ENCODE measurements around the gene CNTN4.
A peak's percentile ranks its signal among the peaks of the same experiment; 100 is the strongest.

Gene CNTN4

DNA sequence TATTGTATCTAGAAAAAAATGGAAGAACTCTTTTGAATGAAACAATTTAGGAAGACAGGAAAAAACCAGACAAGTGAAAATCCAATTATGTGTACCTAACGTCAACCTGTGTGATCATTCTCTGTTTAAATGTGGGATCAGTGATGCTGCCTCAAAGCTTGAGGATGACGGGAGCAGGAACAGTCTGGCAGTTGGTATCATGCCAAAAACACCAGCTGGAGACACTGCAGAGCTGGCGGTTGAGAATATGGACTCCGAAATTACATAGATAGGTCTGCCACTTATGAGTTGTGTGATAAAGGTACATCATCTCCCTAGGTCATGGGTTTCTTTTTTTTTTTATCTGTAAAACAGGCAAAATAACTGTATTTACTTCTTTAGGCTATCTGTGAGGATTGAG lies 480.5 kb downstream of the CNTN4 start:
- Histone ChIP-seq H3K27ac (no peak overlapping the region), H3K4me3 (no peak overlapping the region), H3K9ac (ENCODE audit: insufficient read length) (no peak overlapping the region), H3K36me3 (ENCODE audit: insufficient read depth, low read length) (no peaks in the 10 kb centered on the region), H3K9me3 (ENCODE audit: low read depth, low read length) (no peaks in the 10 kb centered on the region)
- no peak for TF ChIP-seq POLR2AphosphoS5 (IDR thresholded peaks at IDR 0.05; ENCODE audit: borderline replicate concordance, low read depth, low read length)
- no peak for TF ChIP-seq FOXP2 (optimal IDR thresholded peaks at IDR 0.05; ENCODE audit: control extremely low read depth, extremely low read length, insufficient read depth)
- no peak for TF ChIP-seq EZH2 (IDR thresholded peaks at IDR 0.05)
- no peak for DNase-seq (ENCODE audit: low read depth, low spot score)

GRCh38 chr3:2583046-2583445 lies 484.4 kb downstream of the CNTN4 start:
- no peak overlapping the region for H3K9ac ChIP-seq (ENCODE audit: insufficient read length)
- no peak for DNase-seq (ENCODE audit: low read depth, low spot score)

GRCh38 chr3:2589336-2589969 lies 490.8 kb downstream of the CNTN4 start:
- Histone ChIP-seq H3K36me3 (ENCODE audit: insufficient read depth, low read length) (no peaks in the 10 kb centered on the region), H3K27ac (no peak overlapping the region), H3K9me3 (ENCODE audit: low read depth, low read length) (no peaks in the 10 kb centered on the region), H3K4me3 (no peak overlapping the region), H3K9ac (ENCODE audit: insufficient read length) (no peak overlapping the region)
- no peak for DNase-seq (ENCODE audit: low read depth, low spot score)
- no peak for TF ChIP-seq FOXP2 (optimal IDR thresholded peaks at IDR 0.05; ENCODE audit: control extremely low read depth, extremely low read length, insufficient read depth)
- no peak for TF ChIP-seq POLR2AphosphoS5 (IDR thresholded peaks at IDR 0.05; ENCODE audit: borderline replicate concordance, low read depth, low read length)
- TF ChIP-seq EZH2 (IDR thresholded peaks at IDR 0.05) = no peak

More at GRCh38 chr3:2583046-2583445, 484.4 kb downstream of the CNTN4 start:
- H3K4me3 ChIP-seq = no peak overlapping the region
- no peak for TF ChIP-seq POLR2AphosphoS5 (IDR thresholded peaks at IDR 0.05; ENCODE audit: borderline replicate concordance, low read depth, low read length)
- TF ChIP-seq FOXP2 (optimal IDR thresholded peaks at IDR 0.05; ENCODE audit: control extremely low read depth, extremely low read length, insufficient read depth) = no peak
- no peaks in the 10 kb centered on the region for H3K9me3 ChIP-seq (ENCODE audit: low read depth, low read length)
- H3K36me3 ChIP-seq (ENCODE audit: insufficient read depth, low read length) = no peaks in the 10 kb centered on the region
- H3K27ac ChIP-seq = no peak overlapping the region

DNA sequence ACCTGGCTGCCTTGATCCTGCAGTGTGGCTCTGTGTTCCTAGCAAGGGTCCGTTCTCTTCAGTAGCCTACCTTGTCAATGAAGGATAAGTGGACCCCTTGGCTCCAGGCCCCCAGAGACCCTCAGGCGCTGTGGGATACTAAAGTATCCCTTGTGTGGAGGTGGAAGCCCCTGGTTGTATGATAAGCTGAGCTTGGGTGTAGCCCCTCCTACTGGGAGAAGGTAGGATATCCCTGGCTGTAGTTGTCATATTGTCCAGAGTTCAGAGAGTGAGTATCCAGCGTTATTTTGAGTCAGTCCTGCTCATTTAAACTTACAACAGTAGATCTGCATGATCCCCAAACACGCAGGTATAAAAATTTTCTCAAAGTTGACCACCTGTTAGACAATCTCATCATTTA lies 496.8 kb downstream of the CNTN4 start:
- Histone ChIP-seq H3K4me3 (no peak overlapping the region), H3K36me3 (ENCODE audit: insufficient read depth, low read length) (no peaks in the 10 kb centered on the region), H3K9me3 (ENCODE audit: low read depth, low read length) (no peaks in the 10 kb centered on the region), H3K27ac (no peak overlapping the region), H3K9ac (ENCODE audit: insufficient read length) (no peak overlapping the region)
- TF ChIP-seq EZH2 (IDR thresholded peaks at IDR 0.05) = no peak
- TF ChIP-seq FOXP2 (optimal IDR thresholded peaks at IDR 0.05; ENCODE audit: control extremely low read depth, extremely low read length, insufficient read depth) = no peak
- TF ChIP-seq POLR2AphosphoS5 (IDR thresholded peaks at IDR 0.05; ENCODE audit: borderline replicate concordance, low read depth, low read length) = no peak
- DNase-seq (ENCODE audit: low read depth, low spot score) = no peak

GRCh38 chr3:2597615-2598014 lies 498.9 kb downstream of the CNTN4 start:
- Histone ChIP-seq H3K27ac (no peak overlapping the region), H3K9me3 (ENCODE audit: low read depth, low read length) (no peaks in the 10 kb centered on the region), H3K9ac (ENCODE audit: insufficient read length) (no peak overlapping the region), H3K4me3 (no peak overlapping the region), H3K36me3 (ENCODE audit: insufficient read depth, low read length) (no peaks in the 10 kb centered on the region)
- TF ChIP-seq FOXP2 (optimal IDR thresholded peaks at IDR 0.05; ENCODE audit: control extremely low read depth, extremely low read length, insufficient read depth) (no peak), POLR2AphosphoS5 (IDR thresholded peaks at IDR 0.05; ENCODE audit: borderline replicate concordance, low read depth, low read length) (no peak), EZH2 (IDR thresholded peaks at IDR 0.05) (no peak)
- DNase-seq (ENCODE audit: low read depth, low spot score) = no peak

DNA sequence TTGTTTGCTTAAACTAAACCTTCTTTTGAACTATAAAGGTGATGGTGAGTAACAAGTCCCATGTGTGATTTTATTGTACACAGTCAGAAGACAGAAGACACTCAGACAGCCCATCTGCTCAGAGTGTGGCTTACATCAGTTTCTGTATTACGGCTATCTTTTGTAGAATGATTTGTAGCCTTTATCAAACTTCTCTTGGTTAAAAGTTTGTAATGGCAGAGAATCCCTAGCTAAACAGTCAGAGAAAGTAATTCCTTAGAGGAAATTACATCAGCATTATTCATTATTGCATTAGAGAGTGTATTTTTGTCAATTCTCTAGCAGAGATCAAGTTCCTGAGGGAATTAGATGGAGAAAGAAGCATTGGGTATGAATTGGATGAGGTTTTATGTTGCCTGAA lies 500.8 kb downstream of the CNTN4 start:
- H3K36me3 ChIP-seq (ENCODE audit: insufficient read depth, low read length) = no peaks in the 10 kb centered on the region
- H3K4me3 ChIP-seq = 0 out of 2 replicates have a peak overlapping the region, but pooled peaks have one; percentile 12
- peak overlapping the region; percentile 9; the same call in 1 of the 2 replicates for H3K27ac ChIP-seq
- TF ChIP-seq EZH2 (IDR thresholded peaks at IDR 0.05) = no peak
- no peak for TF ChIP-seq POLR2AphosphoS5 (IDR thresholded peaks at IDR 0.05; ENCODE audit: borderline replicate concordance, low read depth, low read length)
- TF ChIP-seq FOXP2 (optimal IDR thresholded peaks at IDR 0.05; ENCODE audit: control extremely low read depth, extremely low read length, insufficient read depth) = no peak
- peak; percentile 12 for DNase-seq (ENCODE audit: low read depth, low spot score)
- H3K9me3 ChIP-seq (ENCODE audit: low read depth, low read length) = no peaks in the 10 kb centered on the region
- no peak overlapping the region for H3K9ac ChIP-seq (ENCODE audit: insufficient read length)

GRCh38 chr3:2603692-2604289 lies 505.1 kb downstream of the CNTN4 start:
- Histone ChIP-seq H3K27ac (no peak overlapping the region), H3K36me3 (ENCODE audit: insufficient read depth, low read length) (no peaks in the 10 kb centered on the region), H3K4me3 (no peak overlapping the region), H3K9ac (ENCODE audit: insufficient read length) (no peak overlapping the region), H3K9me3 (ENCODE audit: low read depth, low read length) (no peaks in the 10 kb centered on the region)
- no peak for DNase-seq (ENCODE audit: low read depth, low spot score)
- no peak for TF ChIP-seq FOXP2 (optimal IDR thresholded peaks at IDR 0.05; ENCODE audit: control extremely low read depth, extremely low read length, insufficient read depth)
- no peak for TF ChIP-seq EZH2 (IDR thresholded peaks at IDR 0.05)
- TF ChIP-seq POLR2AphosphoS5 (IDR thresholded peaks at IDR 0.05; ENCODE audit: borderline replicate concordance, low read depth, low read length) = no peak

- H3K9ac ChIP-seq (ENCODE audit: insufficient read length) = no peak overlapping the region
- TF ChIP-seq EZH2 (IDR thresholded peaks at IDR 0.05) (no peak), FOXP2 (optimal IDR thresholded peaks at IDR 0.05; ENCODE audit: control extremely low read depth, extremely low read length, insufficient read depth) (no peak), POLR2AphosphoS5 (IDR thresholded peaks at IDR 0.05; ENCODE audit: borderline replicate concordance, low read depth, low read length) (no peak)
- H3K36me3 ChIP-seq (ENCODE audit: insufficient read depth, low read length) = no peaks in the 10 kb centered on the region
- H3K4me3 ChIP-seq = no peak overlapping the region
- no peak overlapping the region for H3K27ac ChIP-seq
- no peaks in the 10 kb centered on the region for H3K9me3 ChIP-seq (ENCODE audit: low read depth, low read length)
- no peak for DNase-seq (ENCODE audit: low read depth, low spot score)
Observed at GRCh38 chr3:2614578-2614977, 515.9 kb downstream of the CNTN4 start.

Measured in SK-N-MC (cell line).